Gastroesophageal sphincter (tissue), 4 donors: ENCODE measurements around the gene IMMP2L. TPM values are rescaled to one million over a fixed set of nuclear protein-coding genes. Genes with fewer than 3 reads are reported as not detected.
A peak's percentile ranks its signal among the peaks of the same experiment; 100 is the strongest.

ENCODE experiments used
- ATAC-seq: fragments of 150-250 bp; one replicate; pipeline ENCODE4 v1.9.1; 2016; ENCODE audit warnings: mild to moderate bottlenecking, moderate library complexity
- H3K27ac ChIP-seq, 4 donors: fragments of 200-600 bp; sonication (generic) in 3 of 4; 1 replicate in 3 of 4; 2 replicates in 1 of 4; pipeline ENCODE4 v1.5.1; 2016 to 2019
- H3K27me3 ChIP-seq: fragments of 200-600 bp; sonication (generic); one replicate; pipeline ENCODE4 v1.5.1; 2019
- H3K36me3 ChIP-seq, 2 donors: fragments of 200-600 bp; sonication (generic); one replicate each; pipeline ENCODE4 v1.5.1; 2019; ENCODE audit warnings: control low read depth in 1 of 2
- H3K4me1 ChIP-seq, 3 donors: fragments of 200-600 bp; sonication (generic); 1 replicate in 2 of 3; 2 replicates in 1 of 3; pipeline ENCODE4 v1.5.1; 2016 to 2019; ENCODE audit warnings: control low read depth in 2 of 3
- H3K4me3 ChIP-seq, 2 donors: fragments of 200-600 bp; sonication (generic); one replicate each; pipeline ENCODE4 v1.5.1; 2019; ENCODE audit warnings: mild to moderate bottlenecking in 1 of 2, moderate library complexity in 1 of 2
- H3K9me3 ChIP-seq, 3 donors: fragments of 200-600 bp; sonication (generic); one replicate each; pipeline ENCODE4 v1.5.1; 2017 to 2019; ENCODE audit warnings: control low read depth in 2 of 3
- CTCF ChIP-seq, 4 experiments: fragments of 200-600 bp in 2 of 4; fragments of 450-650 bp in 2 of 4; sonication (generic) in 1 of 4; IDR thresholded peaks; one replicate each; pipeline ENCODE4 v1.5.1; 2017 to 2019; ENCODE audit warnings: antibody characterized with exemption in 4 of 4, mild to moderate bottlenecking in 2 of 4, moderate library complexity in 2 of 4
- EP300 ChIP-seq: sonication (generic); formaldehyde crosslinking; IDR thresholded peaks from one replicate; pipeline ENCODE4 v1.6.1; 2017; ENCODE audit warnings: antibody characterized with exemption, mild to moderate bottlenecking
- POLR2A ChIP-seq, 2 donors: fragments of 450-650 bp; IDR thresholded peaks; one replicate each; pipeline ENCODE4 v1.6.1; 2017; ENCODE audit warnings: antibody characterized with exemption in 2 of 2, mild to moderate bottlenecking in 2 of 2, moderate library complexity in 1 of 2
- POLR2AphosphoS5 ChIP-seq: sonication (generic); formaldehyde crosslinking; IDR thresholded peaks from one replicate; pipeline ENCODE4 v1.6.1; 2017; ENCODE audit warnings: antibody characterized with exemption
- WGBS, 2 donors: methylation state at CpG; one replicate each; pipeline ENCODE4 v1.1.5; 2018; ENCODE audit warnings: low coverage in 1 of 2; 5-methylcytosine and 5-hydroxymethylcytosine counted together
- total RNA-seq, 4 donors: library from RNA; depleted of rRNA; stranded (reverse); fragments of >200 nt; gene quantifications; one replicate each; pipeline ENCODE4 v1.1.0, GENCODE V29; 2016

The IMMP2L gene
- total RNA-seq, 4 donors from 2014 or later: 13.6 to 38.5 (median 30.1) TPM

- H3K4me1 ChIP-seq: no peaks in the 10 kb centered on the region
- H3K36me3 ChIP-seq: peaks cover 0 to 5% of the 10 kb centered on the region in 2 donors
- TF ChIP-seq EP300 (no peak), CTCF (IDR thresholded peaks at IDR 0.05) (no peak), POLR2A (IDR thresholded peaks at IDR 0.05) (no peak), POLR2AphosphoS5 (no peak)
- ATAC-seq: no peak
- H3K4me3 ChIP-seq: no peak overlapping the region
- no peak overlapping the region for H3K27ac ChIP-seq
- WGBS, 2 donors: 46 to 47% methylated on average over 3 of the region's 3 CpGs
- H3K27me3 ChIP-seq: no peaks in the 10 kb centered on the region
- H3K9me3 ChIP-seq: peaks cover 0 to 10% (median 0%) of the 10 kb centered on the region in 3 donors
Observed at GRCh38 chr7:111499027-111499426, 63.3 kb downstream of the IMMP2L start.

DNA sequence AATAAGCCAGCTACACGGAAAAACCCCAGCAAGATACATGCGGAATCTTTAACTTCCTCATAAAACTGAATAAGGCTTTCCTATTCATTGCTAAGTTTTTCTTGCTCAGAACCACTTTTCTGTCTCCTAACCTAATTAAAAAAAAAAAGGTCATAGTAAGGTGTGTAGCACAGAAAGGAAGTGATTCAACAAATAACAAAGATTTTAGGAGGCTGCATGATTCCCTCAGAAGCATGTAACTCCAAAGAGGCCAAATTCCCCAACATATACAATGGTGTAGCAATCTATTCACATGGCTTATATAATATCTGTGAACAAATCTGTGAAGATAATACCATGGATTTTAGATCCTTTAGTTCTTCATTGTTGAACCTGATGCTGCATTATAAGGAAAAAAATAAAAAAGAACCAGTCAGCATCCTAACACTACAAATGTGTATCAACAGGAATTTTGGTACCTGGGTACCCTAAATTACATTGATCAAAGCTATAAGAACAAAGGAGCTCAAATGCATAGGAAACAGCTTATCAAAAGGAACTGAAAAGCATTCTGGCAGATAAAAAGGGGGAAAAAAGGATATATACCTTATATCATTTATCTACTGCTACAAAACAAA lies 63.8 kb downstream of the IMMP2L start:
- H3K4me1 ChIP-seq: no peaks in the 10 kb centered on the region
- TF ChIP-seq EP300 (no peak), POLR2AphosphoS5 (no peak), POLR2A (IDR thresholded peaks at IDR 0.05) (no peak)
- no peak overlapping the region for H3K4me3 ChIP-seq
- no peak overlapping the region for H3K27ac ChIP-seq
- no peak for ATAC-seq
- peaks cover 0 to 5% of the 10 kb centered on the region in 2 donors for H3K36me3 ChIP-seq
- no peaks in the 10 kb centered on the region for H3K27me3 ChIP-seq
- H3K9me3 ChIP-seq: peaks cover 0 to 10% (median 0%) of the 10 kb centered on the region in 3 donors
- 85 to 90% methylated on average over 2 of the region's 2 CpGs for WGBS, 2 donors

DNA sequence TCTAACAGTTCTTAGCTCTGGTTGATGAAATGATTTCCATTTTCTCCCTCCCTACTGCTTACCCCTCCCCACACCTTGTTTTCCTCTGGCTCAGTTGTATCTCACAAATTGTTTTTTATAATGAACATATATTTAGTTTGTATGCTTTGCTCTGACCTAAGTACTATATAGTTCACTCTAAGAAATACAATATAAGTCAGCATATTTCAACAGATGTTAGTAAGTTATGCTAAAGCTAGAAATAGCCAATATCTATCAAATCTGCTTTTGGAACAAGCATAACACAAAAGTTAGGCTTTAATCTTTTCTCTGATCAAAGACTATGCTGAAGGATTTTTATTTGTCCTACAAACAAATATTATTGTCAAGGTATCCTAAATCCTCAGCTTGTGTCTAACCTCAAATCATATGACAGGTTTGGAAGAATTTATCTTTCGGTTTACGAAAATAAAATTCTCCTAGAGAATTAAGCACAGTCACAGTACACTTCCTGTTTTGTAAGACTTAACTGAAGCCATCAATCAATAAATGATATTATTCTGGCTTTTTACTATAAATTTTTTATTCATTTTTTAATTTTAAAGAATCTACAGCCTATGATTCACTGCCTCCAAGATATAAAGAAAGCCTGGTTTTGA lies 67.0 kb downstream of the IMMP2L start:
- H3K27me3 ChIP-seq: no peaks in the 10 kb centered on the region
- 77 to 95% methylated on average over 2 of the region's 2 CpGs for WGBS, 2 donors

DNA sequence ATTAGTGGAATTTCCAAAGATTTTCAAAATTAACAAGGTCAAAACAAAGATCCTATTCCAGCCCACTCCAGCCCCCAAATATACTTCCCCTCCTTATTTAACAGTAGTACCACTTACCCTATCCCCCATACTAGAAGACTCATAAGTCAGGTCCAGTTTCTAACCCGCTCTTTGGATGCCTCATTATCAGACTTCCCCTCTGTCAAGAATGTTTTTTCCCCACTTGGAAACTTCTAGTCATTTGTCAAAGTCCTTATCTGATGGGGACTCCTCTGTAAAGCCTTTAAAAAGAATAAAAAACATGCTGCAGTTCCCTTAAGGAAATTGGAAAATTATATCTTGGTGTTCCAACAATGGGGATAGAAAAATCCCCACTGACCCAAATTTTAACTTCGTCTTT lies 70.1 kb downstream of the IMMP2L start:
- no peak overlapping the region for H3K4me3 ChIP-seq
- no peaks in the 10 kb centered on the region for H3K9me3 ChIP-seq
- H3K36me3 ChIP-seq: no peaks in the 10 kb centered on the region
- TF ChIP-seq POLR2A (IDR thresholded peaks at IDR 0.05) (no peak), CTCF (IDR thresholded peaks at IDR 0.05) (no peak), POLR2AphosphoS5 (no peak), EP300 (no peak)
- WGBS, 2 donors: 83 to 85% methylated on average over 2 of the region's 2 CpGs
- no peak overlapping the region for H3K27ac ChIP-seq
- ATAC-seq: no peak
- H3K27me3 ChIP-seq: no peaks in the 10 kb centered on the region
- H3K4me1 ChIP-seq: no peaks in the 10 kb centered on the region

More for the DNA sequence above, 67.0 kb downstream of the IMMP2L start:
- Histone ChIP-seq H3K4me1 (no peaks in the 10 kb centered on the region), H3K36me3 (peaks cover 0 to 3% of the 10 kb centered on the region in 2 donors), H3K27ac (no peak overlapping the region), H3K9me3 (peaks cover 0 to 7% (median 0%) of the 10 kb centered on the region in 3 donors), H3K4me3 (no peak overlapping the region)
- TF ChIP-seq POLR2A (IDR thresholded peaks at IDR 0.05): no peak
- no peak for TF ChIP-seq POLR2AphosphoS5
- no peak for TF ChIP-seq CTCF (IDR thresholded peaks at IDR 0.05)
- no peak for TF ChIP-seq EP300
- no peak for ATAC-seq

DNA sequence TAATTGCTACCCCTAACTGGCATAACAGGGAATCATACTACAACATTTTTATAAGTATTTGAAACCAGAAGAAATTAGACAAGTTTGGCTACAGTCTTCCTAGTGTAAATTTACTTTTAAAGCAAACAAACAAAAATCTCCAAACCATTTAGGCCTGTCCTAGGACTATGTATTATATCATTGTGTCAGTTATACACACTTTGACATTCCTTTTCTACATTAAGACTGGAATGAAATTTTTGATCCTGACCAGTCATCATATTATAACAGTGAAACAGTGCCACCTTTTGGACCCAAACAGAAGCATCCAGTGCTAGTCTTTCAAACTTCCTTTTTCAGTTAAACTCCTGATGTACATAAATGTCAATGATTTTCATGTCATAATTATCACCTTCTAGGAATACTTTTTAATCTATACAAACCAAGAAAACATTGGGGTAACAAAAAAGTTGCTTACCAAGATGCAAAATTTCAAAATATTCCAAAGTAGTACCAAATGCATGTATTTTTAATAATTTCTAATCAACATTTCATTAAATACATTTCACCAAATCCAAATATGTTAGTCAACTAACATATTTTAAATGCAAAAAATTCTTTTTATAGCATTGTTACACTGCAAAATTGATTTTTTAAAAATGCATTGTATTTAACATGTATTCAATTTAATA lies 75.7 kb downstream of the IMMP2L start:
- ATAC-seq: no peak
- H3K4me1 ChIP-seq: no peaks in the 10 kb centered on the region
- no peaks in the 10 kb centered on the region for H3K27me3 ChIP-seq
- no peak overlapping the region for H3K4me3 ChIP-seq
- no peak overlapping the region for H3K27ac ChIP-seq
- H3K9me3 ChIP-seq: no peaks in the 10 kb centered on the region
- H3K36me3 ChIP-seq: no peaks in the 10 kb centered on the region
- TF ChIP-seq POLR2AphosphoS5: no peak
- no peak for TF ChIP-seq POLR2A (IDR thresholded peaks at IDR 0.05)
- peak; percentile 42 to 74 (median 64) for TF ChIP-seq CTCF (IDR thresholded peaks at IDR 0.05)
